NK-92 treated with Interleukin-12 subunit alpha and Interleukin-12 subunit beta, amount 100 ng/mL, for 24 hours (cell line): ENCODE results near the gene SLC6A1.

Experiments
- DNase-seq: peaks from one replicate; lab custom pipeline; 2025; lab: John Stamatoyannopoulos, UW

SLC6A1 gene

GRCh38 chr3:11019116-11019819 is 26.7 kb downstream of the SLC6A1 start:
- no peak for DNase-seq

- DNase-seq, result no peak
Observed at GRCh38 chr3:11020764-11021163, 28.2 kb downstream of the SLC6A1 start.

GRCh38 chr3:11021611-11022011 is 29.1 kb downstream of the SLC6A1 start:
- no peak for DNase-seq

- no peak for DNase-seq
Observed at GRCh38 chr3:11022115-11022514, 29.6 kb downstream of the SLC6A1 start.

GRCh38 chr3:11024181-11024580 is 31.6 kb downstream of the SLC6A1 start:
- no peak for DNase-seq

- DNase-seq, result no peak
Observed at GRCh38 chr3:11029948-11030347, 37.4 kb downstream of the SLC6A1 start.

- no peak for DNase-seq
Observed at GRCh38 chr3:11033871-11034270, 41.3 kb downstream of the SLC6A1 start.

GRCh38 chr3:11034309-11034985 is 41.9 kb downstream of the SLC6A1 start:
- no peak for DNase-seq

GRCh38 chr3:11035757-11036505 is 43.4 kb downstream of the SLC6A1 start:
- DNase-seq, result no peak

GRCh38 chr3:11037241-11037873 is 44.8 kb downstream of the SLC6A1 start:
- DNase-seq, result no peak

GRCh38 chr3:11037976-11038375 is 45.4 kb downstream of the SLC6A1 start:
- no peak for DNase-seq

GRCh38 chr3:11045536-11045935 is 53.0 kb downstream of the SLC6A1 start:
- no peak for DNase-seq

- no peak for DNase-seq
Observed at GRCh38 chr3:11047500-11047899, 55.0 kb downstream of the SLC6A1 start.

GRCh38 chr3:11050666-11051323 is 58.2 kb downstream of the SLC6A1 start:
- no peak for DNase-seq

GRCh38 chr3:11053926-11054503 is 61.5 kb downstream of the SLC6A1 start:
- no peak for DNase-seq

- DNase-seq, result no peak
Observed at GRCh38 chr3:11054739-11055438, 62.3 kb downstream of the SLC6A1 start.

- DNase-seq, result no peak
Observed at GRCh38 chr3:11055496-11055895, 62.9 kb downstream of the SLC6A1 start.

GRCh38 chr3:11056531-11057050 is 64.0 kb downstream of the SLC6A1 start:
- no peak for DNase-seq

GRCh38 chr3:11057655-11058054 is 65.1 kb downstream of the SLC6A1 start:
- no peak for DNase-seq

- peak; percentile 3 for DNase-seq
Observed at GRCh38 chr3:11059090-11059798, 66.7 kb downstream of the SLC6A1 start.
